ENCODE results near the gene MTMR10.
A peak's percentile ranks its signal among the peaks of the same experiment; 100 is the strongest.

The MTMR10 gene

DNA sequence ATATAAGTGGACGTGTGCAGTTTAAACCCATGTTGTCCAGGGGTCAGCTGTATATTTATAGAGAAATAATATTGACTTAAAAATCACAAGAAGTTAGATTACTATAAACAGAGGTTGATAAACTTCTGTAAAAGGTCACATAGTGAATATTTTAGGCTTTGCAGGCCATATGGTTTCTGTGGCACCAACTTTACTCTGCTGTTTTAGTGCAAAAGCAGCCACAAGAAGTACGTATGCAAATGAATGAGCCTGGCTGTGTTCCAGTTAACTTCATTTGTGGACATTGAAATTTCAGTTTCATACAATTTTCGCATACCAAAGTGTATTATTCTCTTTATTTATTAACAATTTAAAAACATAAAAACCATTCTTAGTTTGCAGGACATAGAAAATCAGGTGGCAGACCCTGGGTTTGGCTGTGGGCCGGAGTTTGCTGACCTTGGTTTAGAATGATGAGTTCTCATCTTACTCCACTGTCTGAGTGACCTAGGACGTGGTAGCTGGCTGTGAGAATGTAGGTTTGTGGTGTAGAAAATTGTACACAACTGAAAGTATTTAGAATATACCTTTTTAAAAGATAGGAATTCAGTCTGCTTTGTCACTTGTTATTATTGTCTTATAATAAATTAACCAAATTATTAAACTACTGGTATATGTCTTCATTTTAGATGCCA is 71.4 kb downstream of the MTMR10 start:
- no peak for DNase-seq

DNA sequence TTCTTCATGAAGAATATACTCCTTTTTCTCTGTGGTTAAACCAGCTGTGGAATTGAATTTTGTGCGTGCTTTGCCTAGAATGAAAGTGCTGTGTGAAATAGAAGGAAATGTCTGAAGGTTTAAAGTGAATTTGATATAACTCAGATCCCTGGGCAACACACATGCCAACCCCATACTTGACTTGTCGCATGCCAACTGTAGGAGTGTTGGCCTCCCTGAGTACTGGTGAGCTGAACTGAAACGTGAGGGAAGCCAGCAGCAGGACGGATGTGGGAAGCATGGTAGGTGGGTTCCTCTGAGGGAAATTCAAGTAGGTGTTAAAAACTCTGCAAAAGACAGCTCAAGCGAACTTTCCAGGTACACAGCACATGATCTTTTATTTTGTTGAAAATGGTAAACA is 73.1 kb downstream of the MTMR10 start:
- no peak for DNase-seq

DNA sequence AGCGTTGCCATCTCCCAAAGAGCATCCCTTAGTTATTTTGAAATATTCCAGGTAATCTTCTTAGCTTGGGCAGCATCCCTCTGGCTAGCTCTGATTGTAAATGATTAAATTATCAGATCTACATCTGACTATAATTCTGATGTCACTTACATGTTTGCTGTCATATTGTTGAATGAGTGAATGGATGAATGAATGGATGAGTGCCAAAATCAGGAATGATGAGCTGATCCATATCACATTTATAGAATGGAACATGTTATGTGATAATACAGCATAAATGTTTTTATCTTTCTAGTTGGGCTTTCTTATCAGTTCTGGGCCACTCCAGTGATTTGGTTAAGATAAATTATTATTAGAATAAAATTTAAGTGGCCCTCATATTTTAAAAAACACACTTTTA is 73.8 kb downstream of the MTMR10 start:
- no peak for DNase-seq

DNA sequence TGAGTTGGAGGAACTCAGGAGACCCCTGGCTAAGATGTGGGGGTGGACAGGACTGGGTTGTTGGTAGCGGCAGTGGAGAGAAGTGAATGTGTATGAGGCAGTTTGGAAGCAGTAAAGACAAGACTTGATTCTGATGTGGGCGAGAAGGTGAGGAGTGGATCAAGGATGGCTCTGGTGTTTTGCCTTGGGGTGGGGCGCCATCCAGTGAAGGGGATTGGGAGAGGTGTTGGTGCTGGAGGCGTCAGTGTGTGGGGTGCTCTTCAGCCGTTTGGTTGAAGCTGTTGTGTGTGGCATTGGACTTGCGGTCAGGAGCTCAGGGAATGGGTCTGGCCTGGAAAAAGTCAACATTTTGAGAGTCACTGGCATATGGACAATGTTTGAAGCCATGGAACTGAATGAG is 74.4 kb downstream of the MTMR10 start:
- DNase-seq, result no peak

DNA sequence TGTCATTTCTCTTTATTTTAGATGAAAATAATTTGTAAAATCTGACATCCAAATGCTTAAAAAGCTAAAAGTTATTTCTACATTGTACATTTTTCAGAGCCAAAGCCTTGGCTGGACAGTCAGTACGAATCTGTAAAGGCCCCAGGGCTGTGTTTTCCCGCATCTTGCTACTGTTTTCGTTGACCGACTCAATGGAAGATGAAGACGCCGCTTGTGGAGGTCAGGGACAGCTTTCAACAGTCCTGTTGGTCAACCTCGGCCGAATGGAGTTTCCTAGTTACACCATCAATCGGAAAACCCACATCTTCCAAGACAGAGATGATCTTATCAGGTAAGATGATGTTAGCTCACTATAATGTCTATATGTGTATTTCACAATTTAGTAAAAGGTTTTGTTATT is 77.7 kb downstream of the MTMR10 start:
- no peak for DNase-seq

DNA sequence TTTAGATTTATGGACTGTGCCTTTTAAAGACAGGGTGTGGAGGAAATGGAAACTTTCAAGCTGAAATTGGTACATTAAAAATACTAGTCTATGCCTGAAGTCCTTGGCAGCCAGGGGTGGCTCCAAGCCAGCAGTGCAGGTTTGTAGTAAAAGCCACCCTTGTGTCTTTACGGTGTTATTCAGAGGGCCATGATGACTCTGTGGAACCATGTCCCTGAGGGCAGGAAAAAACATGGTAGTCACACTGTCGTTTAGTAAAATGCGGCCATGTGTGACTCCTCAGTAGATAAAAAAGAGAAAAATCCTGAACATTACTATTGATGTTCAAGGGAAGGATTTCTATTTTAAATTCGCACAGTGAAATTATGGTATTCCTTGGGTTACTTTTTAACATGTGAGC is 85.1 kb downstream of the MTMR10 start:
- no peak for DNase-seq

DNA sequence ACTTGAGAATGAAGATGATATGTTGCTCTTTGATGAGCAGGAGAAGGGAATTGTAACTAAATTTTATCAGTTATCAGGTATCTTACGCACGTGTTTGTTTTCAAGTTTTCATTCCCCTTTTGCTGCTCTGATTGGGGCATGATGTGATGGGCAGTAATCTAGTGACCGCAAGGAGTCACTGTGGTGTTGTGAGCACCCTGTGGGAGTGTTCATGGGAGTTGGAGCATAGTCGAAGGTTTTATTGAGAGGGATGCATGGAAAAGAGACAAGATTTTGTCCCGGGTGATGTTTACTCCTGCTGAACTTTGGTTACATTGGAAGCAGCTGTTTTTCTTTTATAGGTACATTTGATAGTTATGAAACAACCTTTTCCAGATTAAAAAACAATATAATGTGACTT is 85.6 kb downstream of the MTMR10 start:
- DNase-seq, result no peak

DNA sequence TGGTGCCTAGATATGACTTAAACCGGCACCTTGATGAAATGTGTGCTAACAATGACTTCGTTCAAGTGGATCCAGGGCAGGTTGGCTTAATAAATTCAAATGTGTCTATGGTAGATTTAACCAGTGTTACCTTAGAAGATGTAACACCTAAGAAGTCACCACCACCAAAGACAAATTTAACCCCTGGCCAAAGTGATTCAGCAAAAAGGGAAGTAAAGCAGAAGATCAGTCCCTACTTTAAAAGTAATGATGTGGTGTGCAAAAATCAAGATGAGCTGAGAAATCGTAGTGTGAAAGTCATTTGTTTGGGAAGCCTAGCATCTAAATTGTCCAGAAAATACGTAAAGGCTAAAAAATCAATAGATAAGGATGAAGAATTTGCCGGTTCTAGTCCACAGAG is 86.6 kb downstream of the MTMR10 start:
- no peak for DNase-seq

DNA sequence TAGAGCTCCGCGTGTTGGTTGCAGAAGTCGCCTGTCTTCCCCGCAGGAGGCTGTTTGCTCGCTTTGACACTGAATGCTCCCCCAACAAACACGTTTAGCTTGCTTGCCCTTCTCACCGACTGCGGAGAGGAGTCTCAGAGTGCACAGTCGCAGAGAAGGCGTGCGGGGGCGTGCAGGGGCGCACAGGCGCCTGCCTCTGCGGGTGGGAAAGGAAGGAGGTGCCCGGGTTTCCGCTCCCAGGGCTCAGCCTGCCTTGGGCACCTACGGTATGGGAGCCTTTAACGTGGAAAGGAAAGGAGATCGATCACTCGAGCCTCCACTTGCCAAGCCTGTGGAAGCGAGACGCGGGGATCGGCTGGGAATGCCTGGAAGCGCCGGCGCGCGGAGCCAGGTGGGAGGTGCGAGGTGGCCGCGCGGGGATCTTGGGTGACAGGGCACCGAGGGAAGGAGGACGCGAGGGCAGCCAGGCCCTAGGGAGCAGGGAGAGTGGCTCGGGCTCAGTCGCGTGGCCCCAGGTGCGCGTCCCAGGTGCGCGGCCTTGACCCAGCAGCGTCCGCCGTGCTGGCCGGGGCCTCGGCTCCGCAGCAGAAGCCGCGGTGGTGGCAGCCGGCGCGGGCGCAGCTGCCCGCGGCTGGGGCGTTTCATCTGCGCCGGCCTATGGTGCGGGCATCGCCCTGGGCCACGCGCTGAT is 87.8 kb downstream of the MTMR10 start, which contains the start of gene FAN1:
Gene FAN1 (plus strand): TSS at position 419 of the 691 bp plus-strand sequence. CDS start 749 bp downstream, outside the sequence.
- DNase-seq, result peak; percentile 63 to 94 (median 86)

DNA sequence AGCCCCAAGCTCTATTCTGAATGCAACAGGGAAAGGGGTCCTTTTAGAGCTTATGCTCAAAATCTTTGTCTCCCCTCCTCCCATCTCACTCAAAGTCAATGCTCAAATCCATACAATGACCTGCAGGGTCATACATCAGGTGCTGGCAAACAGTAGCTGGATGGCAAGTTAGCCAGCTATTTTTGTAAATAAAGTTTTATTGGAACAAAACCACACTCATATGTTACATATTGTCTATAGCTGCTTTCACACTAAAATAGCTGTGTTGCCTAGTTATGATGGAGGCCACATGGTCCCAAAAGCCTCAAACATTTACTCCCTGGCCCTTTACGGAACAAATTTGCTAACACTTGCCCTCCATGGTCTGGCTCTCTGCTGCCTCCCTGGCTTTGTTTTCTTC is 89.5 kb downstream of the MTMR10 start:
- no peak for DNase-seq

DNA sequence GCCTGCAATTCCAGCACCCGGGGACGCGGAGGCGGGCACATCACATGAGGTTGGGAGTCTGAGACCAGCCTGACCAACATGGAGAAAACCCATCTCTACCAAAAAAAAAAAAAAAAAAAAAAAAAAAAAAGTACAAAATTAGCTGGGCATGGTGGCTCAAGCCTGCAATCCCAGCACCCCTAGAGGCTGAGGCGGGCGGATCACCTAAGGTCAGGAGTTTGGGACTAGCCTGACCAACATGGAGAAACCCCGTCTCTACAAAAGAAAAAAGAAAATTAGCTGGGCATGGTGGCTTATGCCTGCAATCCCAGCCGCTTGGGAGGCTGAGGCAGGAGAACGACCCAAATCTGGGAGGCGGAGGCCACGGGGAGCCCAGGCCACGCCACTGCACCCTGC is 95.2 kb downstream of the MTMR10 start:
- DNase-seq, result no peak

DNA sequence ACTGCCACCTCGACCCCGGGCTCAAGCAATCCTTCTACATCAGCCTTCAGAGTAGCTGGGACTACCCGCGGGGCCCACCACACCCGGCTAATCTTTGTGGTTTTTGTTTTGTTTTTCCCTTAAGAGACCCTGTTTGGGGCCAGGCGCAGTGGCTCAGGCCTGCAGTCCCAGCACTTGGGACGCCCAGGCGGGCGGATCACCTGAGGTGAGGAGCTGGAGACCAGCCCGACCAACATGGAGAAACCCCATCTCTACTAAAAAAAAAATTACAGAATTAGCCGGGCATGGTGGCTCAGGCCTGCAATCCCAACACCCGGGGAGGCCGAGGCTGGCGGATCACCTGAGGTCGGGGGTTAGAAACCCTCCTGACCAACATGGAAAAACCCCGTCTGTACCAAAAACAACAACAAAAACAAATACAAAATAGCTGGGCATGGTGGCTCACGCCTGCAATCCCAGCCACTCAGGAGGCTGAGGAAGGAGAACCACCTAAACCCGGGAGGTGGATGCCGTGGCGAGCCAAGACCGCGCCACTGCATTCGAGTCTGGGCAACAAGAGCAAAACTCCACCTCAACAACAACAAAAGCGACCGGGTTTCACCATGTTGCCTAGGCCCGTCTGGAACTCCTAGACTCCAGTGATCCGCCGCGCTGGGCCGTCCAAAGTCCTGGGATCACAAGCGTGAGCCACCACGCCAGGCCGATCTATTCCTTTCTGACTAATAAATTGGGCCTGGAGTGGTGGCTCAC is 95.8 kb downstream of the MTMR10 start:
- DNase-seq, result no peak

DNA sequence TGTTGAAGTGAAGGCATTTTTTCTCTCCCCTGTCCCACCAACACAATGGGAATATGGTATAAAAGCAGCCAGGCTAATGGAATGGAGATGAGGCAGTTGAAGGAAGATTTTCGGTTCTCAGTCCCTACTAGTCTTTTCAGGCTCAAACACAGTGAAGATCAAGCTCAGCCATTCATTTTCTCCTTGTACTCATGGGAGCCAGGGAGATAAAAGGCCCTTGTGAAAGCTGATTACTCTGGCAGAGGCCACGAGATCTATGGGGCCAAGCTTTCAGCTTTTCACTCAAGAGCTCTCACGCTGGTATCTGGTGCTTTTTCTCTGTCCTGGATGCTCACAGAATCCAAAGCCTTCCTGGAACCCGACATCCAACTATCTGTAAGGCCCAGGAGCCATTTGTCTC is 102.2 kb downstream of the MTMR10 start:
- DNase-seq, result peak in 4 of 14 donors; percentile 6 to 21 (median 16)
